HG02884 (cell line): ENCODE results near the gene TFR2.

ENCODE experiments used
- ATAC-seq: cut with Tn5 transposase; IDR thresholded peaks from one replicate; pipeline ENCODE4 v1.9.1; 2021; ENCODE audit warnings: mild to moderate bottlenecking, moderate library complexity; ENCODE audit not compliant: unreplicated experiment

The TFR2 gene

DNA sequence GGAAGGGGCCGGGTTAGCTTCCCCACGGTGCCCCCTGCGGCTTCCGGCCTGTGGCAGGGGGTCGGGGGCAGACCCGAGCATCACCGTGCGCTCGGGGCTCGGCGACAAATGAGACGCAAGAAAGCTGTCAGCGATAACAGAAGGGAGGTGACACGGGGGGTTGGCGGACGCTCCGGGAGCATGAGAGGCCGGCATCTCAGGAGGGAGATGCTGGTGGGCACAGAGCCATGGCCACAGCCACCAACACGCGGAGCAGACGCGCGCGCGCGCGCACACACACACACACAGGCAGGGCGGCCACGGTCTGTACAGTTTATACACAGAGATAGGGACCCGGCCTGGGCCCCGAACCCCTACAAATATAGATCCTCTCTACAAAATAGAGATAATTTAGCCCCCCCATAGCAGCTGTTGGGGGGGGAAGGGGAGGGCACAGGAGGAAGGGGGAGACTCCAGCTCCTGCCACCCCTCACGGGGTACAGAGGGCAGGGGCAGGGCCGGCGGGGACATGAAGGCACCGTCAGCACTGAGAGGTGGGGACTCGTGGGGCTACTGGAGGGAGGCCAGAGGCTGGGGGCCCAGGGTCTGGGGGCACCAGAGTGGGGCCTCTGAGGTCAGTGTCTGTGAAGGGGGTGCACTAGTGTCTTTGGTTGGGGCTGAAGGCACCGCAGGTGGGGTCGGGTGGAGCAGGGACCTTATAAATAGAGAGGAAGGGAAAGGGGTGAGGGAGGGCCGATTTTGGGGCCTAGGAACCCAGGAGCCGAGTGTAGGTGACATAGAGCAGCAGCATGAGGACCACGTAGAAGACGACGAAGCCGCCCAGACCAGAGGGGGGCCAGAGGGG is 66.8 kb downstream of the TFR2 start:
- ATAC-seq = no peak

DNA sequence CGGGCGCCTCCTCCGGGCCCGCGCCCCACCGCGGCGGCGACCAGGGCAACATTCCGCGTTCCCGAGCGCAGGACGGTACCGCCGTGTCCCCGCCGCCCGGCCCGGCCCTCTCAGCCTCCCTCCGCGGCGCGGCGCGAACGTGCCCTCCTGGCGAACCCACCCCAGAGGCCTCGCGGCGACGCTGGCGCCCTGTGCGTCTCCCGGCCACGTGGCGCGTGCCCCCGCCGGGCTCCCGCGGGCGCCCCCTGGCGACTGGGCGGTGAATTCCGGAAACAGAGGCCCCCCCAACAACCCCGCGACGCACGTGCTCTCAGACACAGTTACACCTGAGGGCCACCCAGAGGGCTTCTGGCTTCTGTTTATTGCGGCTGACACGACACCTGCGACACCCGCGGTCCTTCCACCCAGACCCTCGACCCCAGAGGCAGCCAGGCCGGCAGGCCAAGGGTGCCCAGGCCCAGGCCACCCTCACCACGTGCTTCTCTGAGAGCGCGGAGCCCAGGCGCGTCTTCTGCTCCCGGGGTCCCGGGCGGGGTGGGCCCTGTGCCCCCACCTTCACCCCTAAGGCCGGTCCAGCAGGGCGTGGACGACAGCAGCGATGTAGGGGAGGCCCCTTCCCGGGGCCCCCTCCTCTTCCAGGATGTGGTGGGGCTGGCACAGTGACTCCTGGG is 67.5 kb downstream of the TFR2 start, which contains the start of gene SAP25:
Gene SAP25 (minus strand): TSS at position 210 of the 671 bp plus-strand sequence. CDS start 158 bp downstream, at position 52.
- ATAC-seq = no peak

DNA sequence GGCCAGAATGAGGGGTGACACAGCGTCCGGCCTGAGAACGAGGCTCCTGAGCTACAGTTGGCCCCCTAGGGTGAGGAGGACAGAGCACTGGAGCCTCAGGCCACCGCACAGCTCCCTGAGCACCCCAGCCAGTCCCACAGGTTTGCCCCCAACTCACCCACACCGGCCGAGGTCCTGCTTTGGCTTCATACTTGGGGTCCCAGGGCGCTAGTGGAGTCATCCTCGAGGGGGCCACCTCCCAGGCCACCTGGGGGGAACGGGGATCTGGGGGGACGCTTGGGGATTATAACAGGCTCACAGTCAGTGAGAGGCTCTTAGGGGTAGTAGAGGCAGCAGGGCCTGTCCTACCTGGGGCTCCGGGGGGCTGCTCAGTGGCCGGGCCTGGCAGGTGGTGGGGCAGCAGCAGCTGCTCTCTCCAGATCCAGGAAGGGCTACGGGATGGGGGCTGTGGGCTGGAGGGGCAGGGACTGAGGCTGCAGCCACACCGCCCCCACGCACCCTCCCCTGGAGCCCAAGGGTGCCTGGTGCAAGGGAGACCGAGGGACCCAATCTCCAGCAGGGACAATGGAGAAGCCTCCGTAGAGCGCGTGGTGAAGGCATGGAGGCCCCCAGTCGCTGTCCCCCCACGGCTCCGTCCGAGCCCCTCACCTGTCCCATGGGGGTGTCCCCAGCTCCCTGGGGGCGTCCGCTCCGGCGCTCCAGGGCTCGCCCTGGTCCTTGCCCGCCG is 68.2 kb downstream of the TFR2 start:
- no peak for ATAC-seq

DNA sequence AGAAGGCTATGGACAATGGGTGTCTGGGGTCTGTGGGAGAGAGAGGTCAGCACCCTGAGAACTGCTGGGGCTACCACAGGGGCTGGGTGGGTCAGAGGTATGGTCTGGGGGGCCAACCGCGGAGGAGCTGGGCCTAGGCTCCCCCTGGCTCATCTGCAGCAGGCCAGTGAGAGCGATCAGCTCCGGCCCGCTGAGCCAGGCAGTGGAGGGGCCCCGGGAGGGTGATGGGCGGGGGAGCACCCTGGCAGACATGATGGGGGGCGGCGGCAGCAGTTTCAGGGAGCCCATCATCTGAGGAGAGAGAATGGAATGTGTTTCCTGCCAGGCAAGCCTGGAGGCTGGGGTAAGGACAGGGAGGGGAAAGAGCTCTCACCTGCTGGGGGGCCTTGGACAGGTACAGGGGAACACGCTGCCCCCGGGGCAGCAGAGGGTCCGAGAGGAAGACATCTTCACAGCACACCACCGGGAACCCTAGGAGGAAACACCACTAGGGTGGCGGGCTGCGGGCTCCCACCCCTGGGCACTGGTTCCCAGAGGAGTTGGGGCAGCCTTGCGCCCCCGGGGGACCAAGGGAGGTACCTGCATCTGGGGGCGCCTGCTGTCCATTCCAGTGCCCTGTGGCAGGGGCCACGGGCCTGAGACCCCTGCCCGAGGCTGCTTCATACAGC is 68.9 kb downstream of the TFR2 start:
- no peak for ATAC-seq

DNA sequence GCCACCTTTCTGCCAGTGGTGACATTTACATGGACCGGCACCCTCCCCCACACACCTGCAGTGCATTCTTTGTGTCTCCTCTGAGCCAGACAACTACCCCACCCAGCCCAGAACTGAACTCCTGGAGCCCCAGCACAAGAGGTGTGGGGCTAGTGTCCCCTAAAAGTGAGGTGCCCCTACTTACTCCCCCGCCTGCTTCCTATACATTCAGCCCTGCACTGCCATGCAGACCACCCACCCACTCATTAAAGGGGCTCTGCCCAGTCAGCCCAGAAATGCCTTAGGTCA is 69.6 kb downstream of the TFR2 start:
- ATAC-seq = no peak

DNA sequence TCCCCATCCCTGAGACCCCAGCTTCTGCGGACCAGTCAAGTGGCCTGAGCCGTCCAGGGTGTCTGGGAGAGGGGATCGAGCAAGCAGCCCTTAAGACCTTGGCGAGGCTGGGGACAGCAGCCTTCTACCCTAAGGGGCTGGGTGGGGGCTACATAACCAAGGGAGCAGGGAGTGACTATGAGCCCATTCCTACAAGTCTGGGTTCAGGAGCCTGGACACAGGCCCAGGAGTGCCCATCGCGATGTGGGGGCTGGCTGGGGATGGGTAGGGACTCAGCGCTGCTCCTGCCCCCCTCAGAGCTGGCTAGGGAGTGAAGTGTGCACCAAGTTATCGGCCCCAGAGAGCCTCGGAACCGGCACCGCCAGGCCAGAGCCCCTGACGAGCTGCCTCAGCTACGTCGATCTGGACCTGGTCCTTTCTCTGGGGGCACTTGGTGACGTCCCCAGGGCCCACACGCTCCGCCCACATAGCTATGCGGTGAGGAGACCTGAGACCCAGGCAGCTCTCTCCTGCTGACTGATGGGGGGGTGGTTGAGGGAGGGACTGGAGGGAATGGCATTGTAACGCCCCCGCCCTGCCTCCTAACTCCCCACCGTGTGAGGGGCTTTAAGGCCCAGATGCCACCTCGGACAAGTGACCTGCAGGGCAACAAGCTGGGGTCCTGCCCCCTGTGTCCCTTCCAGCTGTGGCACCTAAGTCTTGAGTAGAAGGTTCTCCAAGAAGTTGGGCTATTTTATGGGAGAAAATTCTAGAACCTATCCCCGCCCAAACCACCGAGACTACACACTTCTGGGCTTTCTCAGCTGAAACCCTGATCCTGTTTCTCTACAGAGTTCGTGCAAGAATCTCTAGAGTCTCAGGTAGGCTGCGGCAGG is 70.2 kb downstream of the TFR2 start:
- ATAC-seq = no peak
